ENCODE measurements around the gene FRAS1. TPM values are rescaled to one million over a fixed set of nuclear protein-coding genes. Genes with fewer than 3 reads are reported as not detected.
"Not testable (repeated sequence)": the region's sequence is repeated elsewhere in the genome, so short reads cannot be mapped to it uniquely, and the experiment has no call there.

Gene FRAS1
- polyA plus RNA-seq, 4 donors: 72.9 to 81.1 (median 76.3) TPM

- DNase-seq (ENCODE audit: low read depth in 4 of 4, low spot score in 3 of 4): no peak
These were observed 470.0 kb downstream of the FRAS1 start for GRCh38 chr4:78527103-78527502.

DNA sequence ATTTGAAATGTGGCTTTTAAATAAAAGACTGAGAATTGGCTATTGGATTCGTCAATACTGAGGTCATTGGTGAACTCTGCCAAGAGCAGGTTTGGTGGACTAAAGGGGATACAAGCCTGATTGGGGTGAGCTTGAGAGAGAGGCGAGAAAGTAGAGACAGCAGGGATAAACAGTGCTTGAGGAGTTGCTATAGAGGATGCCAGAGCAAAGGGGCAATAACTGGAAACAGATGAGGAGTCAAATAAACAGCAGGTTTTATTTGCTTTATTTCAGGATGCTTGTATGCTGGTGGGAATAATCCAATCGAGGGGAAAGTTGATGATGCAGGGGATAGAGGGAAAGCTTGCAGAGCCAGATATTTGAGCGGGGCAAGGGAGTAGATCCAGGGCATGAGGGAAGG lies 470.4 kb downstream of the FRAS1 start:
- DNase-seq (ENCODE audit: low read depth in 4 of 4, low spot score in 3 of 4): no peak

DNA sequence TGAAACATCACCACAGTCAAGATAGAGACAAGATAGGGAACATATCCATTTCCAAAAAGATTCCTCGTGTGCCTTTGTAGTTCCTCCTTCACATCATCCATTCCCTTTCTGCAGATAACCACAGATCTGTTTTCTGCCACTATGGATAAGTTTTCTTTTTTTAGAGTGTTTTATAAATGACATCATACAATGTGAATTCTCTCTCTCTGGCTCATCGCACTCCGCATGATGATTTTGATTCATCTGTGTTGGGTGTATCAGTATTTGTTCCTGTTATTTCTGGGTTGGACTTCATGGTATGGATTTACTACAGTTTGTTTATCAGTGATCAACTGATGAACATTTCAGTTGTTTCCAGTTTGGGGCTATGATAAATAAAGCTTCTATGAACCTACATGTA lies 471.2 kb downstream of the FRAS1 start:
- no peak for DNase-seq (ENCODE audit: low read depth in 4 of 4, low spot score in 3 of 4)

DNA sequence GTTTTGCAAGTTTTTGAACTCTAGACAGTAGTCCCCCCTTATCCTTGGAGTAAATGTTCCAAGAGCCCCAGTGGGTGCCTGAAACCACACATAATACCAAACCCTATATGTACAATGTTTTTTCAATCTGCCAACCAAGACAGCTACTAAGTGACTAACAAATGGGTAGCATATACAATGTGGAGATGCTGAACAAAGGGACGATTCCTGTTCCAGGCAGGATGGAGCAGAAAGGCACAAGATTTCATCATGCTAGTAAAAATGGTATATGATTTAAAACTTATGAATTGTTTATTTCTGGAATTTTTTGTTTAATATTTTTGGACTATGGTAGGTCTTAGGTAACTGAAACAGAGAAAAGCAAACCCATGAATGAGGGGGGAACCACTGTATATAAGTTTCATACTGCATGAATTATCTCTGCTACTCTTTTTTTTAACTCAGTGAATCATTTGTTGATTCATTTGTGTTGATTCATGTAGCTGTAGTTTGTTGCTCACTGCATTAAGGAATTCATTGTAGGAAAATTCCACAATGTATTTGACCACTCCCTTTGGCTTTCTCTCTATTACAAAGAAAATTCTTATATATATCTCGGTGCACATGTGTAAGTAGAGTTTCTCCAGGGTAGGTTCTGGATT lies 472.6 kb downstream of the FRAS1 start:
- no peak for DNase-seq (ENCODE audit: low read depth in 4 of 4, low spot score in 3 of 4)

- no peak for DNase-seq (ENCODE audit: low read depth in 4 of 4, low spot score in 3 of 4)
These were observed 474.9 kb downstream of the FRAS1 start for GRCh38 chr4:78532046-78532445.

DNA sequence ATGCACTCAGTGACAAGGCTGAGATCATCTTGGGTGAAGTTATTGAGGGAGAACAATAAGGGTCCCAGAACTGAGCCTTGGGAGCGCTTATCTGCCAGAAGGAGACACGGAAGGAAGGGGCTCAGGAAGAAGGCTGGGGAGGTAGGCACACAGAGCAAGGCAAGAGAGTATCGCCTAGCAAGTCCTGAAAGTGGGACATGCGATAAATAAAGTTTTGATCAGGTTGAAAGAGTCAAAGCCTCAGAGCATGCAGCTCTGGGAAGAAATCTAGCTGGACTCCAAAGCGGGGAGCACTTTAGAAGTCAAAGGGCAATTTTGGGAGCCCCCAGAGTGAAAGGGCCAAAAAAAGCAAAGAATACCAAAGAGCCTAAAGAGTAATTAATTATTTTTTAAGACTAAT lies 476.7 kb downstream of the FRAS1 start:
- DNase-seq (ENCODE audit: low read depth in 4 of 4, low spot score in 3 of 4): no peak

GRCh38 chr4:78534286-78534955 lies 477.3 kb downstream of the FRAS1 start:
- DNase-seq (ENCODE audit: low read depth in 4 of 4, low spot score in 3 of 4): no peak

DNA sequence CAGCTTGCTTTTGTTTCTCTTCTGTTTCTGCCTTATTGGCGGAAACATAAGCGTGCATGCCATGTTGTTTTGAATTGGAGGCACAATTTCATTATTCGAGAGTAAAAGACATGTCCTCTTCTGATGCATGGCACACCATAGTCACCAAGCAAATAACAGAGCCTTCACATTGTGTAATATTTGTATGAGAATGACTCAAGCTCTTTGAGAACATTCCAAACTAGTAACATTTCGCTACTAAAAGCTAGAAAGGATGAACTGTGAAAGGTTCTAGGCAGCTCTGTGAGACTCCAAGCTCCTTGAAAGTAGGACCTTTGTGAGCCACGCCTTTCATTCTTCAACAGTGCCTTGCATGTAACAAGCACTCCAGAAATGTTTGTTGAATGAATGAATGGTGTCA lies 485.2 kb downstream of the FRAS1 start:
- no peak for DNase-seq (ENCODE audit: low read depth in 4 of 4, low spot score in 3 of 4)

GRCh38 chr4:78543424-78544125 lies 486.5 kb downstream of the FRAS1 start:
- DNase-seq (ENCODE audit: low read depth in 4 of 4, low spot score in 3 of 4): no peak

DNA sequence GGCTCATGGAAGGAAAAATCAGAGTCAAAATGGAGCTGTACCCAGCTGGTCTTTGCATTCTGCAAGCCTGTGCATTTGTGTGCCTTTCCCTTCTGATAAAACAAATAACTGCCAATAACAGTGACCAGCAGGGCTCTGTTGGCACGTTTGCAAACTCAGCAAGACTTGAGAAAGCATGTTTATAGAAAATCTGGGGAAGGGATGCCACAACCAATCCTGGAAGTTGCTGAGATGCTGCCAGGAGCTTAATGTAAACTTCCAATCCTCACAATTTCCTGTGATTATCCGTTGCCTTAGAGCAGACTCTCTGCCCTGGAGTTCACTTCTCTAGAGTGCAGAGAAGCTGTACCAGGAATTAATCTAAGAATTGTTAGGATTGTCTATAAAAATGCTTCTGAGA lies 487.6 kb downstream of the FRAS1 start:
- DNase-seq (ENCODE audit: low read depth in 4 of 4, low spot score in 3 of 4): no peak

DNA sequence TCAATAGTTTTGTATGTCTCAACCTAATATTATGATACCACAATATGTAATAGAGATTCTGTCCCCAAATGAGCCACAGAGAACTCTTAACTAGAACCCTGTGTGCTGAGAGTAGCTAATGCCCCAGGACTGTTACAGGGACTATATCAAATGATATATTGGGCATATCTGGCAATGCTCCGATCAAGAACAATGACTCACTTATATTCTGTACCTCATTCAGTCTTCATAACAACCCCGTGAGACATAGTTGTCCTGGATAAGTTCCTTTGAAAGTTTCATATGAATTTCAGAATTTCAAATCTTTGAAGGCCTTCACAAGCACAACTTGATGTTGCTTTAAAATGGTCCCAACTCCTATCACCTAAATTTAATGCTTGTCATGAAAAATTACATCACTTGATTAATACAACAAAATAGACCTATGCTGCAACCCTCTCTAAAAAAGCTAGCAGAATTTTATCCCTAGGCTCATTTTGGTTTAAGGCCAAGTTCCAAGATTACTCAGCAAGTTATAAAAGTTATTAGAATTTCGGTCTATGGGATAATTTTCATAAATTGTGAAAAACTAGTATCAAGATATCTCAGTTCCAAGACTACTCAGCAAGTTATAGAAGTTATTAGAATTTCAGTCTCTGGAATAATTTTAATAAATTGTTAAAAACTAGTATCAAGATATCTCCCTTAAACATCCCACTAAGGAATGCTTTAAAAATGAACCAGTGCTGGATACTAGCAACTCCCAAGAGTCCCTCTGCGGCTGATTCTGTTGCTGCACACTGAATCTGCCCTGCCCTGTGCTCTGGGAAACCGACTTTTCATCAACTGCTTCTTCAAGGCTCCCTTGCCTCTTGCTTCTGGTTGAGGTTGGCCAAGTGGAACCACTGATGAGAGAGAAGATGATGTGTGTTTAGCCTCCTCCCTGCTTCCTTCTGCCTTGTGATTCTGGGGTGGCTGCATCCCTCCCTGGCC lies 488.4 kb downstream of the FRAS1 start:
- DNase-seq (ENCODE audit: low read depth in 4 of 4, low spot score in 3 of 4): no peak

GRCh38 chr4:78547899-78548298 lies 490.8 kb downstream of the FRAS1 start:
- not testable (repeated sequence) for DNase-seq (ENCODE audit: low read depth in 4 of 4, low spot score in 3 of 4)

DNA sequence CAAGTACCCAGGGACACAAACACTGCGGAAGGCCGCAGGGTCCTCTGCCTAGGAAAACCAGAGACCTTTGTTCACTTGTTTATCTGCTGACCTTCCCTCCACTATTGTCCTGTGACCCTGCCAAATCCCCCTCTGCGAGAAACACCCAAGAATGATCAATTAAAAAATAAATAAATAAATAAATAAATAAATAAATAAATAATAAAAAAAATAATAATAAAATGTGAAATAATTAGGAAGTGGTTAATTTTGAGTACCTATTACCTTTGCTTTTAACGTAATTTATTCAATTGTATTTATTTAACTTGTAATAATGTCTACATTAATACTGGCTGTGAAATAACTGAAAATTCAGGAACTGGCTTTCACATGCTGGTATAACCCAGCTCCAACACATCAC lies 491.8 kb downstream of the FRAS1 start:
- DNase-seq (ENCODE audit: low read depth in 4 of 4, low spot score in 3 of 4): not testable (repeated sequence)

DNA sequence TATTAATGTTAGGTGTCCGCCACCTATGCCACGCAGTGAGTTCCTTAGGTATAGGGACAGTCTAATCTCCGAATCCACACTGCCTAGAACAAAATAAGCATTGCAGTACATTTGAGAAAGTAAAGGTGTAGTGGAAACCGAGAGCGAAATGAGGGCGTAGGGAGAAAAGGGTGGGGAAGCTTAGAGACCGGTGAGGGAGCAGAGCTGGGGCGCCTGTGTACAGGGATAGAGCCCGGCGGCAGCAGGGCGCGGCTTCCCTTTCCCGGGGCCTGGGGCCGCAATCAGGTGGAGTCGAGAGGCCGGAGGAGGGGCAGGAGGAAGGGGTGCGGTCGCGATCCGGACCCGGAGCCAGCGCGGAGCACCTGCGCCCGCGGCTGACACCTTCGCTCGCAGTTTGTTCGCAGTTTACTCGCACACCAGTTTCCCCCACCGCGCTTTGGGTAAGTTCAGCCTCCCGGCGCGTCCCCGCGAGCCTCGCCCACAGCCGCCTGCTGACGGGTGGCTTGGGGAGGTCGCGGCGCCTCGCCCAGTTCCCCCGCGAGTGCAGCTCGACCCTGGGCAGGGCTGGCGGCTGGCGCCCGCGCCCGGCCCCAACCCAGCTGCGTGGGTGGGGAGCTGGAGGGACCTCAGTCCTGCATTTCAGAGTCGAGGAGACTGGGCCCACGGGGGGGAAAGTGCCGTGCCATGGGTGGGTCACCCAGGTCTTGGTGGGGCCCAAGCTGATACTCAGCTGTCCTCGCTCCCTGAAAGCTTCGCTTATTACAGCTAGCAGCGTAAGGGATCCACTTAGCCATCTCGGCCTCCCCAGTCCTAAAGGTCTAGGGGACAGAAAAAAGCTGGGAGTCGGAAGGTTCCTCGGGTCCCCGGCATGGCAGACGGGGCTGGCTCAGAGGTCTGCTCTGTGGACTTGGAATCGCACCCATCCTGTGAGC lies 494.6 kb downstream of the FRAS1 start, which contains the start of gene ANXA3:
Gene ANXA3 (plus strand): TSS at position 351 of the 932 bp plus-strand sequence. CDS start 2,704 bp downstream, outside the sequence.
- DNase-seq (ENCODE audit: low read depth in 4 of 4, low spot score in 3 of 4): peak in 1 of 4 donors; percentile 31

DNA sequence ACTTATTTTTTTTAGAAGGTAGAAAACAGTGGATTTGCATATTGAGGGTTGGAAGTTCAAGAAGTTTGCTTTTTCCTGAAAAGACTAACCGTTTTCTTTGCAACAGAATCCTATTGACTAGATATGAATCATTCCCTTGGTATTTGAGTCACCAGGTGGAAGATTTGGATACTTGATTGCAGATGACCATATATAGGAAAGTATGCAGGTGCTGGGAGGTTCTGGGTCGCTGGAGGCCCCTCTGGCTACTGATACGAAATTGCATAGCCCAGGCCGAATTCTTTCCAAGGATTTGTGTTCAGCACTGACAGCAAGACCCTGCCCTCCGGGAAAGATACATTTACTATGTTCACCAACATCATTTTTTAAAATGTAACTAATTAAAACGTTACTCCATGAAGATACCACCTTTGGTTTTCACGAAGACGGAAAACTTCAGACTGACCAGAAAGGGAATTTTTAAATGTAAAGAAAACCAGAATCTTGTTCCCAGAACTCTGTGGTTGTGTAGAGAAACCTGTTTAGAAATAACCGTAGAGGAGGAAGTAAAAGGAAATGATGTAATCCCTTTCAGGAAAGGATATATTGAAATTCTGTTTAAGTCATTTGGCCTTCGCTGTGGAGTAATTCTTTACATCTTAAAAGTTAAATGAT lies 495.4 kb downstream of the FRAS1 start:
- no peak for DNase-seq (ENCODE audit: low read depth in 4 of 4, low spot score in 3 of 4)

DNA sequence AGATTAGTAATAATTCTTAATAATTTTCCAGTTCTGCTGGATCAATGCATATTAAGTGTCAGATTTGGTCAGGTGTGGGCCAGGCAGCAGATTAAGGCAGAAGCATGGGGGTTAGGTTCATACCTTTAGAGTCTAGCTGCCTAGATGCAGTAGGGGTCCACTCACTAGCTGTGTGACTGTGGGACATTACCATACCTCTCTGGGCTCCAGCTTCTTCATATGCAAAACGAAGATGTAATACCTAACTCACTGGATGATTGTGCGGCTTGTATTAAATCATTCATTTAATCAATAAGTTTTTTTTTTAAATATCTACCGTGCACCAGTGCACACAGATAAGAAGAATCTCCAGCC lies 495.9 kb downstream of the FRAS1 start:
- DNase-seq (ENCODE audit: low read depth in 4 of 4, low spot score in 3 of 4): no peak

- DNase-seq (ENCODE audit: low read depth in 4 of 4, low spot score in 3 of 4): no peak
These were observed 496.5 kb downstream of the FRAS1 start for GRCh38 chr4:78553529-78554060.

DNA sequence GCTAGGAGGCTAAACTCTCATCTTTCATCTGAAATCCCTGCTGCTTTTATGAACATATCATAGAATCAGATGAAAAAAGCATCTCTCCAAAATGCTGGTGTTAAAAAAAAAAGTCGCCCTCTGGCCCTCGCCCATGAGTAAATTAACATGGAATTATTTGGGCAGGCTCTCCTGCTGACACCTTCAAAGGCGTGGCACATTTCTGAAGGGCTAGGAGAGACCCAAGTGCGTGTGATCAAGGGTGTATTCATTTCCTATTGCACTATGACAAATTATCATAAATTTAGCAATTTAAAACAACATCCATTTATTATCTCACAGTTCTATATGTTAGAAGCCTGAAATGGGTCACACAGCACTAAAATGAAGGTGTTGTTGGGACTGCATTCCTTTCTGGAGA lies 499.5 kb downstream of the FRAS1 start:
- no peak for DNase-seq (ENCODE audit: low read depth in 4 of 4, low spot score in 3 of 4)

DNA sequence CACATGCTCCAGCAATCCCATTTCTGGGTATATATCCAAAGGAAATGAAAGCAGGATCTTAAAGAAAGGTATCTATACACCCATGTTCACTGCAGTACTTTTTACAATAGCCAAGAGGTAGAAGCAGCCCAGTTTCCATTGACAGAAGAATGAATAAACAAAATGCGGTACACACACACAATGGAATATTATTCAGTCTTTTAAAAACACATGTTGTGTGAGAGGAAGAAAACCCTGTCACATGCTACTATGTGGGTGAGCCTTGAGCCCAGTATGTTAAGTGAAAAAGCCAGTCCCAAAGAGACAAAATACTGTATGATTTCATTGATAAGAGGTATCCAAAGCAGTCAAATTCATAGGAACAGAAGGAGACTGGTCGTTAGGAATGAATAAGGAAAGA lies 500.7 kb downstream of the FRAS1 start:
- DNase-seq (ENCODE audit: low read depth in 4 of 4, low spot score in 3 of 4): no peak
